HCT116 (cell line): ENCODE measurements around the gene RIT2.

Source experiments
- POLR2AphosphoS5 ChIP-seq: IDR thresholded peaks from 2 replicates; pipeline ENCODE4 v1.6.1; 2011; ENCODE audit warnings: mild to moderate bottlenecking, low read depth, low read length, moderate library complexity
- ZFX ChIP-seq: fragments of 450-650 bp; IDR thresholded peaks from 2 replicates; pipeline ENCODE4 v1.6.1; 2017
- TF ChIP-seq, protein P1 (sequence below), 3 experiments: fragments of 200-600 bp in 1 of 3; sonication (generic) in 1 of 3; IDR thresholded peaks in 2 of 3; conservative IDR thresholded peaks in 1 of 3; 2 replicates each; pipeline ENCODE4 v1.5.1; 2012 to 2017; ENCODE audit warnings: low read depth in 2 of 3, low read length in 2 of 3, antibody characterized with exemption in 1 of 3, borderline replicate concordance in 1 of 3, control low read depth in 1 of 3, mild to moderate bottlenecking in 1 of 3, mixed read lengths in 1 of 3, mixed run types in 1 of 3, moderate library complexity in 1 of 3; ENCODE audit not compliant: insufficient read depth in 1 of 3

GRCh38 chr18:43017622-43018021 lies 97.9 kb downstream of the RIT2 start:
- TF ChIP-seq ZFX (no peak), POLR2AphosphoS5 (no peak)
- TF ChIP-seq, protein P1, sequence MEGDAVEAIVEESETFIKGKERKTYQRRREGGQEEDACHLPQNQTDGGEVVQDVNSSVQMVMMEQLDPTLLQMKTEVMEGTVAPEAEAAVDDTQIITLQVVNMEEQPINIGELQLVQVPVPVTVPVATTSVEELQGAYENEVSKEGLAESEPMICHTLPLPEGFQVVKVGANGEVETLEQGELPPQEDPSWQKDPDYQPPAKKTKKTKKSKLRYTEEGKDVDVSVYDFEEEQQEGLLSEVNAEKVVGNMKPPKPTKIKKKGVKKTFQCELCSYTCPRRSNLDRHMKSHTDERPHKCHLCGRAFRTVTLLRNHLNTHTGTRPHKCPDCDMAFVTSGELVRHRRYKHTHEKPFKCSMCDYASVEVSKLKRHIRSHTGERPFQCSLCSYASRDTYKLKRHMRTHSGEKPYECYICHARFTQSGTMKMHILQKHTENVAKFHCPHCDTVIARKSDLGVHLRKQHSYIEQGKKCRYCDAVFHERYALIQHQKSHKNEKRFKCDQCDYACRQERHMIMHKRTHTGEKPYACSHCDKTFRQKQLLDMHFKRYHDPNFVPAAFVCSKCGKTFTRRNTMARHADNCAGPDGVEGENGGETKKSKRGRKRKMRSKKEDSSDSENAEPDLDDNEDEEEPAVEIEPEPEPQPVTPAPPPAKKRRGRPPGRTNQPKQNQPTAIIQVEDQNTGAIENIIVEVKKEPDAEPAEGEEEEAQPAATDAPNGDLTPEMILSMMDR (IDR thresholded peaks at IDR 0.05 in 2 of 3, conservative IDR thresholded peaks at IDR 0.05 in 1 of 3; ENCODE audit: borderline replicate concordance in 1 of 3, insufficient read depth in 1 of 3, low read depth in 2 of 3, low read length in 2 of 3), result no peak
